Measurements from ENCODE around the gene NDUFS8. TPM values are rescaled to one million over a fixed set of nuclear protein-coding genes. Genes with fewer than 3 reads are reported as not detected.

The NDUFS8 gene
- total and polyA plus RNA-seq, 2 of the 13 experiments (the other 11 are each of a cell fraction or from before 2014, with no cell fraction given) = 96.7 to 158 TPM

DNA sequence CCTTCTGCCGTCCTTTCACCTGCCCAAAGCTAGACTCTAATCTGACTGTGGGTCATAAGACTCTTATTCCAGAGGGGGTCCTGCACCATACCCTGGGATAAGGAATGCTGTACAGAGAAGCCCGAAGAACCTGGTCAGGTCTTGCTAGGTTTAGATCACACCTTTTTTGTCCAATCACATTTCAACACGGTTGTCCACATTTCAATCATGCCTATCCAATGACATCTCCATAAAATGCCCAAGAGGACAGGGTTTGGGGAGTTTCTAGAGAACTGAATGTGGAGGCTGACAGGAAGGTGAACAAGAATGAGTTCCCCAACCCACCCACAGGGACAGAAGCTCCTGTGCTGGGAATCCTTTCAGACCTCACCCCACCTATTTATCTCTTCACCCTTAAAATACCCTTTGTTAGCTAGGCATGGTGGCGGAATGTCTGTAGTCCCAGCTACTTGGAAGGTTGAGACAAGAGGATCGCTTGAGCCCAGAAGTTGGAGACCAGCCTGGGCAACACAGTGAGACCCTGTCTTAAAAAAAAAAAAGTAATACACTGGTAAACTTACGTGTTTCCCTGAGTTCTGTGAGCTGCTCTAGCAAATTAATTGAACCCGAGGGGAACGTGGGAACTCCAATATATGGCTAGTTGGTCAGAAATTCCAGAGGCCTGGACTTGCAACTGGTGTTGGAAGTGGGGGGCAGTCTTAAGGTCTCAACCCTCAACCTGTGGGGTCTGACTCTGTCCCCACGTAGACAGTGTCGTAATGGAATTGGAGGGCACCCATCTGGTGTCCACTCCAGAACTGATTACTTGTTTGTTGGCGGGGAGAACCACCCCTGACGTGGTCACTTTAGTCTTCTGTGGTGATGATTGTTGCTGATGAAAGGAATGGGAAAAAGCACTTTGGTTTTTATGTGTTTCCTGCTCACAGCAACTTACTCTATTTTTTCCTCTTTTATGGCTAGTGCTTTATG is 26.1 kb downstream of the NDUFS8 start:
- intact Hi-C loops (cut with micrococcal nuclease; ENCODE audit: unreplicated experiment) (no loop called here), in situ Hi-C loops (cut with HindIII; ENCODE audit: extremely low pct_ligation_motif_present, low pct_unique_long_range_greater_than_20kb) (no loop called here)
- ATAC-seq (no peak), FAIRE-seq (no peak), DNase-seq (ENCODE audit: low spot score) (peak; percentile 27)
- H3K9me3 ChIP-seq (ENCODE audit: low read length) = no peaks in the 10 kb centered on the region
- ChIA-PET CTCF (ENCODE audit: low intra/inter-chr PET ratio, low total read pairs) (no interaction called here), POLR2A (no interaction called here)
- WGBS (ENCODE audit: low lambda C conversion rate) = 95% methylated on average over 11 of the region's 12 CpGs
- no peak overlapping the region for H2AFZ ChIP-seq (ENCODE audit: low read length)
- no peak overlapping the region for H3K4me2 ChIP-seq (ENCODE audit: low read depth, low read length)
- H3K36me3 ChIP-seq (replicated peaks in 1 of 2; ENCODE audit: control insufficient read depth in 1 of 2, insufficient read depth in 2 of 2, low read length in 2 of 2) = peaks cover 15 to 41% of the 10 kb centered on the region in 2 experiments
- no peak overlapping the region for H3K27ac ChIP-seq (ENCODE audit: extremely low read length, insufficient read depth, low read length)
- H3K79me2 ChIP-seq (ENCODE audit: insufficient read depth, low read length) = no peaks in the 10 kb centered on the region
- no peak overlapping the region for H3K4me3 ChIP-seq (replicated peaks in 1 of 3; ENCODE audit: insufficient read depth in 1 of 3, low read depth in 2 of 3, low read length in 3 of 3)
- no TSS peak for BruUV-seq (replicated peaks)
- no peaks in the 10 kb centered on the region for H3K27me3 ChIP-seq (ENCODE audit: control insufficient read depth in 1 of 2, insufficient read depth in 2 of 2, low read length in 2 of 2)
- H3K9ac ChIP-seq (ENCODE audit: insufficient read depth, low read depth, low read length) = no peak overlapping the region
- H4K20me1 ChIP-seq (ENCODE audit: insufficient read depth, low read length) = peaks cover under 1% of the 10 kb centered on the region; the same call in 1 of the 2 replicates
- no peaks in the 10 kb centered on the region for H3K4me1 ChIP-seq (ENCODE audit: insufficient read depth, low read length)
- TF ChIP-seq, protein P1, sequence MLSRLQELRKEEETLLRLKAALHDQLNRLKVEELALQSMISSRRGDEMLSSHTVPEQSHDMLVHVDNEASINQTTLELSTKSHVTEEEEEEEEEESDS (CRISPR knock-in tag; IDR thresholded peaks at IDR 0.05; ENCODE audit: borderline replicate concordance) = no peak
- no peak for TF ChIP-seq HNRNPL (IDR thresholded peaks at IDR 0.05; ENCODE audit: low read depth, low read length)
- no peak for TF ChIP-seq DMAP1 (CRISPR knock-in tag; IDR thresholded peaks at IDR 0.05)
- no peak for TF ChIP-seq JARID2 (CRISPR knock-in tag; IDR thresholded peaks at IDR 0.05; ENCODE audit: insufficient replicate concordance)
- no peak for TF ChIP-seq RNF2 (conservative IDR thresholded peaks at IDR 0.05; ENCODE audit: low read depth)
- no peak for TF ChIP-seq ZNF124 (CRISPR knock-in tag; IDR thresholded peaks at IDR 0.05)
- TF ChIP-seq RBM22 (optimal IDR thresholded peaks at IDR 0.05; ENCODE audit: low read length) = peak; percentile 73
- TF ChIP-seq, protein P2, sequence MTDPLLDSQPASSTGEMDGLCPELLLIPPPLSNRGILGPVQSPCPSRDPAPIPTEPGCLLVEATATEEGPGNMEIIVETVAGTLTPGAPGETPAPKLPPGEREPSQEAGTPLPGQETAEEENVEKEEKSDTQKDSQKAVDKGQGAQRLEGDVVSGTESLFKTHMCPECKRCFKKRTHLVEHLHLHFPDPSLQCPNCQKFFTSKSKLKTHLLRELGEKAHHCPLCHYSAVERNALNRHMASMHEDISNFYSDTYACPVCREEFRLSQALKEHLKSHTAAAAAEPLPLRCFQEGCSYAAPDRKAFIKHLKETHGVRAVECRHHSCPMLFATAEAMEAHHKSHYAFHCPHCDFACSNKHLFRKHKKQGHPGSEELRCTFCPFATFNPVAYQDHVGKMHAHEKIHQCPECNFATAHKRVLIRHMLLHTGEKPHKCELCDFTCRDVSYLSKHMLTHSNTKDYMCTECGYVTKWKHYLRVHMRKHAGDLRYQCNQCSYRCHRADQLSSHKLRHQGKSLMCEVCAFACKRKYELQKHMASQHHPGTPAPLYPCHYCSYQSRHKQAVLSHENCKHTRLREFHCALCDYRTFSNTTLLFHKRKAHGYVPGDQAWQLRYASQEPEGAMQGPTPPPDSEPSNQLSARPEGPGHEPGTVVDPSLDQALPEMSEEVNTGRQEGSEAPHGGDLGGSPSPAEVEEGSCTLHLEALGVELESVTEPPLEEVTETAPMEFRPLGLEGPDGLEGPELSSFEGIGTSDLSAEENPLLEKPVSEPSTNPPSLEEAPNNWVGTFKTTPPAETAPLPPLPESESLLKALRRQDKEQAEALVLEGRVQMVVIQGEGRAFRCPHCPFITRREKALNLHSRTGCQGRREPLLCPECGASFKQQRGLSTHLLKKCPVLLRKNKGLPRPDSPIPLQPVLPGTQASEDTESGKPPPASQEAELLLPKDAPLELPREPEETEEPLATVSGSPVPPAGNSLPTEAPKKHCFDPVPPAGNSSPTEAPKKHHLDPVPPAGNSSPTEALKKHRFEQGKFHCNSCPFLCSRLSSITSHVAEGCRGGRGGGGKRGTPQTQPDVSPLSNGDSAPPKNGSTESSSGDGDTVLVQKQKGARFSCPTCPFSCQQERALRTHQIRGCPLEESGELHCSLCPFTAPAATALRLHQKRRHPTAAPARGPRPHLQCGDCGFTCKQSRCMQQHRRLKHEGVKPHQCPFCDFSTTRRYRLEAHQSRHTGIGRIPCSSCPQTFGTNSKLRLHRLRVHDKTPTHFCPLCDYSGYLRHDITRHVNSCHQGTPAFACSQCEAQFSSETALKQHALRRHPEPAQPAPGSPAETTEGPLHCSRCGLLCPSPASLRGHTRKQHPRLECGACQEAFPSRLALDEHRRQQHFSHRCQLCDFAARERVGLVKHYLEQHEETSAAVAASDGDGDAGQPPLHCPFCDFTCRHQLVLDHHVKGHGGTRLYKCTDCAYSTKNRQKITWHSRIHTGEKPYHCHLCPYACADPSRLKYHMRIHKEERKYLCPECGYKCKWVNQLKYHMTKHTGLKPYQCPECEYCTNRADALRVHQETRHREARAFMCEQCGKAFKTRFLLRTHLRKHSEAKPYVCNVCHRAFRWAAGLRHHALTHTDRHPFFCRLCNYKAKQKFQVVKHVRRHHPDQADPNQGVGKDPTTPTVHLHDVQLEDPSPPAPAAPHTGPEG (CRISPR knock-in tag; IDR thresholded peaks at IDR 0.05) = no peak
- TF ChIP-seq, protein P3, sequence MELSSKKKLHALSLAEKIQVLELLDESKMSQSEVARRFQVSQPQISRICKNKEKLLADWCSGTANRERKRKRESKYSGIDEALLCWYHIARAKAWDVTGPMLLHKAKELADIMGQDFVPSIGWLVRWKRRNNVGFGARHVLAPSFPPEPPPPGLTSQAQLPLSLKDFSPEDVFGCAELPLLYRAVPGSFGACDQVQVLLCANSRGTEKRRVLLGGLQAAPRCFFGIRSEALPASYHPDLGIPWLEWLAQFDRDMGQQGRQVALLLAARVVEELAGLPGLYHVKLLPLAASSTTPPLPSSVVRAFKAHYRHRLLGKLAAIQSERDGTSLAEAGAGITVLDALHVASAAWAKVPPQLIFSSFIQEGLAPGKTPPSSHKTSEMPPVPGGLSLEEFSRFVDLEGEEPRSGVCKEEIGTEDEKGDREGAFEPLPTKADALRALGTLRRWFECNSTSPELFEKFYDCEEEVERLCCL (CRISPR knock-in tag; IDR thresholded peaks at IDR 0.05; ENCODE audit: borderline replicate concordance) = no peak
- no peak for TF ChIP-seq NR2F6 (IDR thresholded peaks at IDR 0.05)
- no peak for TF ChIP-seq NR2F6 (CRISPR knock-in tag; IDR thresholded peaks at IDR 0.05)
- TF ChIP-seq, protein P4, sequence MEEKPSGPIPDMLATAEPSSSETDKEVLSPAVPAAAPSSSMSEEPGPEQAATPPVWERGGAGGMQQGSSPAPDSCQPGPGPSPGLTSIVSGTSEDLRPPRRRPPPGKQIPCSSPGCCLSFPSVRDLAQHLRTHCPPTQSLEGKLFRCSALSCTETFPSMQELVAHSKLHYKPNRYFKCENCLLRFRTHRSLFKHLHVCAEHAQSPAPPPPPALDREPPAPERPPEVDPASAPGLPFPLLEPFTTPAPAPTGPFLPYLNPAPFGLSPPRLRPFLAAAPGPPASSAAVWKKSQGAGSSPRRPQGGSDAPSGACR (CRISPR knock-in tag; IDR thresholded peaks at IDR 0.05) = no peak
- no peak for TF ChIP-seq AGO2 (optimal IDR thresholded peaks at IDR 0.05; ENCODE audit: low read depth, low read length)
- TF ChIP-seq RXRB (CRISPR knock-in tag; IDR thresholded peaks at IDR 0.05; ENCODE audit: borderline replicate concordance) = no peak
- no peak for TF ChIP-seq ZNF883 (CRISPR knock-in tag; IDR thresholded peaks at IDR 0.05; ENCODE audit: not compliant biosample characterization)
- TF ChIP-seq, protein P5, sequence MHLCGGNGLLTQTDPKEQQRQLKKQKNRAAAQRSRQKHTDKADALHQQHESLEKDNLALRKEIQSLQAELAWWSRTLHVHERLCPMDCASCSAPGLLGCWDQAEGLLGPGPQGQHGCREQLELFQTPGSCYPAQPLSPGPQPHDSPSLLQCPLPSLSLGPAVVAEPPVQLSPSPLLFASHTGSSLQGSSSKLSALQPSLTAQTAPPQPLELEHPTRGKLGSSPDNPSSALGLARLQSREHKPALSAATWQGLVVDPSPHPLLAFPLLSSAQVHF (CRISPR knock-in tag; IDR thresholded peaks at IDR 0.05) = no peak
